GM23338 (cell line): ENCODE data around the gene COG6. TPM values are rescaled to one million over a fixed set of nuclear protein-coding genes. Genes with fewer than 3 reads are reported as not detected.
A peak's percentile ranks its signal among the peaks of the same experiment; 100 is the strongest.

Experiments
- ATAC-seq: fragments of 200-7000 bp; cut with Tn5 transposase; 3 replicates; pipeline ENCODE4 v1.9.1; 2020
- DNase-seq: peaks from one replicate; pipeline ENCODE4 v3.0.0-alpha.2; 2015; ENCODE audit warnings: low spot score
- H2AFZ ChIP-seq: fragments of 200-600 bp; sonication (generic); 2 replicates; pipeline ENCODE4 v1.8.0; 2016; ENCODE audit warnings: antibody characterized with exemption, mild to moderate bottlenecking, moderate library complexity
- H3F3A ChIP-seq: fragments of 200-600 bp; sonication (generic); replicated peaks from 2 replicates; pipeline ENCODE4 v1.8.0; 2017; ENCODE audit warnings: antibody characterized with exemption, mixed run types, low read depth
- H3K27ac ChIP-seq: fragments of 200-600 bp; sonication (generic); 2 replicates; pipeline ENCODE4 v1.6.1; 2016; ENCODE audit warnings: low read depth
- H3K27me3 ChIP-seq: fragments of 200-600 bp; sonication (generic); 2 replicates; pipeline ENCODE4 v1.8.0; 2016; ENCODE audit warnings: mild to moderate bottlenecking, mixed run types, moderate library complexity; ENCODE audit not compliant: insufficient read depth
- H3K36me3 ChIP-seq: fragments of 200-600 bp; sonication (generic); 2 replicates; pipeline ENCODE4 v1.8.0; 2016; ENCODE audit warnings: mild to moderate bottlenecking; ENCODE audit not compliant: insufficient read depth
- H3K4me1 ChIP-seq: fragments of 200-600 bp; sonication (generic); 2 replicates; pipeline ENCODE4 v1.8.0; 2016; ENCODE audit warnings: mild to moderate bottlenecking, moderate library complexity; ENCODE audit not compliant: insufficient read depth
- H3K4me2 ChIP-seq: fragments of 200-600 bp; sonication (generic); 2 replicates; pipeline ENCODE4 v1.7.1; 2017; ENCODE audit warnings: mixed run types
- H3K4me3 ChIP-seq: fragments of 200-600 bp; sonication (generic); 2 replicates; pipeline ENCODE4 v1.6.1; 2016; ENCODE audit warnings: mixed run types
- H3K79me2 ChIP-seq: fragments of 200-600 bp; sonication (generic); replicated peaks from 2 replicates; pipeline ENCODE4 v1.8.0; 2017; ENCODE audit warnings: mild to moderate bottlenecking; ENCODE audit not compliant: insufficient read depth
- H3K9me2 ChIP-seq: fragments of 200-600 bp; sonication (generic); 2 replicates; pipeline ENCODE4 v1.8.0; 2017; ENCODE audit not compliant: insufficient read depth
- H4K20me1 ChIP-seq: fragments of 200-600 bp; sonication (generic); replicated peaks from 2 replicates; pipeline ENCODE4 v1.8.0; 2017; ENCODE audit warnings: mild to moderate bottlenecking; ENCODE audit not compliant: insufficient read depth
- H3K27ac Mint-ChIP-seq: 2 replicates; pipeline ENCODE4 v1.8.0; 2020; ENCODE audit warnings: inconsistent platforms, mild to moderate bottlenecking, moderate library complexity, mixed read lengths
- H3K27me3 Mint-ChIP-seq: 3 replicates; pipeline ENCODE4 v1.8.0; 2022; ENCODE audit warnings: low read depth, mild to moderate bottlenecking, moderate library complexity, mixed read lengths, inconsistent platforms; ENCODE audit not compliant: insufficient read depth, poor library complexity
- H3K36me3 Mint-ChIP-seq: 3 replicates; pipeline ENCODE4 v1.8.0; 2021; ENCODE audit warnings: low read depth, mild to moderate bottlenecking, inconsistent platforms, moderate library complexity, mixed read lengths
- H3K4me1 Mint-ChIP-seq: 3 replicates; pipeline ENCODE4 v1.8.0; 2020; ENCODE audit warnings: mild to moderate bottlenecking, inconsistent platforms, mixed read lengths
- H3K4me3 Mint-ChIP-seq: 3 replicates; pipeline ENCODE4 v1.8.0; 2021; ENCODE audit warnings: moderate library complexity, mild to moderate bottlenecking, inconsistent platforms, mixed read lengths
- H3K9me3 Mint-ChIP-seq: 3 replicates; pipeline ENCODE4 v1.8.0; 2020; ENCODE audit warnings: moderate library complexity, mild to moderate bottlenecking, inconsistent platforms, mixed read lengths
- CREB1 ChIP-seq: fragments of 250-450 bp; sonication (Bioruptor Pico); IDR thresholded peaks from 2 replicates; pipeline ENCODE4 v1.5.0; 2020; ENCODE audit warnings: low read depth, mild to moderate bottlenecking, moderate library complexity
- CTCF ChIP-seq, 2 experiments: fragments of 200-600 bp in 1 of 2; sonication (generic) in 1 of 2; conservative IDR thresholded peaks; 2 replicates each; pipeline versions ENCODE4 v1.5.1 to v1.6.1; 2016 to 2017; ENCODE audit warnings: antibody characterized with exemption in 2 of 2, low read depth in 2 of 2, mild to moderate bottlenecking in 2 of 2, moderate library complexity in 1 of 2
- ETS1 ChIP-seq: IDR thresholded peaks from 2 replicates; pipeline ENCODE4 v1.6.1; 2016; ENCODE audit warnings: antibody characterized with exemption
- EZH2phosphoT487 ChIP-seq: fragments of 200-600 bp; sonication (generic); IDR thresholded peaks from one replicate; pipeline ENCODE4 v1.8.1; 2018; ENCODE audit warnings: antibody characterized with exemption; ENCODE audit not compliant: unreplicated experiment
- JUNB ChIP-seq: IDR thresholded peaks from one replicate; pipeline ENCODE4 v1.6.1; 2016; ENCODE audit warnings: antibody characterized with exemption; ENCODE audit not compliant: unreplicated experiment
- POLR2AphosphoS5 ChIP-seq: IDR thresholded peaks from 2 replicates; pipeline ENCODE4 v1.6.1; 2016; ENCODE audit warnings: antibody characterized with exemption, low read depth
- REST ChIP-seq: IDR thresholded peaks from one replicate; pipeline ENCODE4 v1.6.1; 2018; ENCODE audit warnings: antibody characterized with exemption; ENCODE audit not compliant: unreplicated experiment
- long read RNA-seq: library from polyadenylated mRNA; unstranded; transcript quantifications from one replicate; pipeline ENCODE4 v2.0.0, GENCODE V29; 2020; ENCODE audit not compliant: unreplicated experiment
- polyA plus RNA-seq: library from polyadenylated mRNA; unstranded; fragments of >200 nt; fragmentation: Nextera tagmentation; extraction: Ambion mirVana; gene quantifications from 2 replicates; pipeline ENCODE4 v1.2.1, GENCODE V29; 2016
- total RNA-seq: library from RNA; depleted of rRNA; stranded (reverse); fragments of >200 nt; shearing (Covaris generic); gene quantifications from 2 replicates; pipeline ENCODE4 v1.2.3, GENCODE V29; 2014; rRNA removed

COG6 gene
- 21.8 and 23.6 TPM in 2 replicates for total RNA-seq
- 5.9 and 10.0 TPM in 2 replicates for polyA plus RNA-seq
- long read RNA-seq, partial matches to known transcripts, result 1 of 2 reads
- long read RNA-seq, other reads (novel, unspliced or antisense), result 0 of 2 reads

DNA sequence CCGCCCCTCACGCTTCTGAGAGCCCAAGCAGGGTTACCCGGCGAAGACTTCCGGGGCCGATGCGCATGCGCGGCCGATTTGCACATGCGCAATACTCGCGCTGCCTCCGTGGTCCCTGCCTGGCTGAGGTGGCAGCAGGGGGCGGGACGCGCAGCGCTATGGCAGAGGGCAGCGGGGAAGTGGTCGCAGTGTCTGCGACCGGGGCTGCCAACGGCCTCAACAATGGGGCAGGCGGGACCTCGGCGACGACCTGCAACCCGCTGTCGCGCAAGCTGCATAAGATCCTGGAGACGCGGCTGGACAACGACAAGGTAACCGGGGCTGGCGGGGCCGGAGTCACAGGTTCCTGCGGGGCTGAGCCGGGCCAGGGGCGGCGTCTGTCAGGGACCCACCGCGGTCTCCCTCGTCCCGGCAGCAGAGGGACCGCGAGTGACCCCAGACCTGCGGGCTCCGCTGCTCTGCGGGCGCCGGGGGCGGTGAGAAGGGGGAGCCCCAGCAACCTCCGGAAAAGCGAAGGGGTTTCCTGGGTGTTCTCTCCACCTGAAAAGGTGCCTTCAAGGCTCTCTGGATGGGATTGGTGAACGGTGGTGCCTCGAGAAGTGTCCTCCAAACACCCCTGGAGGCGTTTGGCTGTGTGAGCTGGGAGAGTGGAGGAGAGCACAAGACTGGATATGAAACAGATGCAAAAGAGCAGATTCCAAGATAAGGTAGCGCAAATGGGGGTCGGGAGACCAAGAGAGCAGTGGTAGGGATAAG is at the start of gene COG6:
COG6 (plus strand) TSS at position 94 of the 756 bp plus-strand sequence; CDS start at position 159, 65 bp downstream.
- Mint-ChIP-seq H3K9me3 (no peaks in the 10 kb centered on the region), H3K4me3 (peak within 1 kb of the TSS; percentile 88), H3K27ac (peak within 1 kb of the TSS; percentile 15; the same call in 1 of the 2 replicates), H3K27me3 (peaks cover 7% of the 10 kb centered on the region), H3K4me1 (peaks cover 3% of the 10 kb centered on the region), H3K36me3 (no peaks in the 10 kb centered on the region)
- Histone ChIP-seq H3K79me2 (0 out of 2 replicates have a peak, but pooled peaks cover 13% of the 10 kb centered on the region), H3K4me3 (peak within 1 kb of the TSS; percentile 91), H3K9me2 (no peaks in the 10 kb centered on the region), H2AFZ (peak within 1 kb of the TSS; percentile 99), H3K36me3 (0 out of 2 replicates have a peak, but pooled peaks cover 4% of the 10 kb centered on the region), H3F3A (no peaks in the 10 kb centered on the region), H3K27me3 (no peaks in the 10 kb centered on the region), H4K20me1 (0 out of 2 replicates have a peak, but pooled peaks cover 9% of the 10 kb centered on the region), H3K4me2 (peak within 1 kb of the TSS; percentile 94), H3K27ac (no peak within 1 kb of the TSS), H3K4me1 (peaks cover 5% of the 10 kb centered on the region; the same call in 1 of the 2 replicates)
- TF ChIP-seq REST (peak; percentile 32), CREB1 (CRISPR knock-in tag) (no peak), POLR2AphosphoS5 (peak; percentile 93), JUNB (no peak), CTCF (conservative IDR thresholded peaks at IDR 0.05; ENCODE audit: low read depth in 2 of 2) (peak in 1 of 2 experiments; percentile 25; a peak in 2 of 4 replicates), EZH2phosphoT487 (no peak), ETS1 (0 out of 2 replicates have a peak, but pooled peaks have one; percentile 36)
- DNase-seq (peak; percentile 93), ATAC-seq (peak; percentile 93)
